HepG2 (cell line): ENCODE results near the gene CCDC88B. TPM values are rescaled to one million over a fixed set of nuclear protein-coding genes. Genes with fewer than 3 reads are reported as not detected.
A peak's percentile ranks its signal among the peaks of the same experiment; 100 is the strongest.

Experiments
- ATAC-seq: fragments of 200-7000 bp; cut with Tn5 transposase; 3 replicates; pipeline ENCODE4 v1.9.1; 2020; ENCODE audit warnings: mild to moderate bottlenecking, moderate library complexity
- BruUV-seq: library from RNA; stranded (reverse); fragments of 400-500 nt; replicated peaks from 2 replicates; lab custom pipeline; 2021; lab: Mats Ljungman, UMichigan
- CTCF ChIA-PET: fragments of 300-600 bp; formaldehyde crosslinking; extraction: SDS; loops from one replicate; lab custom pipeline; 2021; ENCODE audit warnings: low total read pairs, inconsistent platforms, low intra/inter-chr PET ratio; lab: Yijun Ruan, JAX
- POLR2A ChIA-PET: fragments of 350-600 bp; sonication (Branson Sonifier 250); formaldehyde crosslinking; loops from one replicate; lab custom pipeline; 2020; ENCODE audit warnings: antibody characterized with exemption, inconsistent platforms; lab: Yijun Ruan, JAX
- DNase-seq: peaks from one replicate; pipeline ENCODE4 v3.0.0-alpha.2; 2015; ENCODE audit warnings: low spot score
- FAIRE-seq: peaks from 3 replicates; lab custom pipeline; 2011; peaks lifted over from hg19 to GRCh38; lab: Jason Lieb, UNC
- H2AFZ ChIP-seq: one replicate; pipeline ENCODE4 v1.6.1; 2011; ENCODE audit warnings: low read length, inconsistent platforms
- H3K27ac ChIP-seq: fragments of 300-600 bp; 3 replicates; pipeline ENCODE4 v1.8.0; 2011; ENCODE audit warnings: mixed run types, mild to moderate bottlenecking, mixed read lengths, low read length, inconsistent platforms; ENCODE audit not compliant: insufficient read depth; ENCODE audit errors: extremely low read length
- H3K27me3 ChIP-seq, 2 experiments: fragments of 200-600 bp in 1 of 2; 2 replicates in 1 of 2; 3 replicates in 1 of 2; pipeline versions ENCODE4 v1.6.0 to v1.8.0; 2011; ENCODE audit warnings: low read length in 2 of 2, mild to moderate bottlenecking in 2 of 2, moderate library complexity in 2 of 2, inconsistent platforms in 1 of 2; ENCODE audit not compliant: insufficient read depth in 2 of 2, control insufficient read depth in 1 of 2
- H3K36me3 ChIP-seq, 2 experiments: fragments of 200-600 bp in 1 of 2; replicated peaks in 1 of 2; 2 replicates in 1 of 2; 3 replicates in 1 of 2; pipeline versions ENCODE4 v1.5.1 to v1.8.0; 2011; ENCODE audit warnings: low read length in 2 of 2, inconsistent platforms in 1 of 2; ENCODE audit not compliant: insufficient read depth in 2 of 2, control insufficient read depth in 1 of 2
- H3K4me1 ChIP-seq: 2 replicates; pipeline ENCODE4 v1.5.1; 2012; ENCODE audit warnings: low read length, inconsistent platforms; ENCODE audit not compliant: insufficient read depth
- H3K4me2 ChIP-seq: 2 replicates; pipeline ENCODE4 v1.6.0; 2011; ENCODE audit warnings: low read depth, low read length, inconsistent platforms
- H3K4me3 ChIP-seq, 3 experiments: fragments of 200-600 bp in 1 of 3; sonication (generic), shearing (Covaris generic) in 1 of 3; replicated peaks in 1 of 3; 2 replicates each; pipeline ENCODE4 v1.5.1; 2011 to 2016; ENCODE audit warnings: low read length in 3 of 3, inconsistent platforms in 2 of 3, low read depth in 2 of 3, mild to moderate bottlenecking in 2 of 3, control low read depth in 1 of 3, mixed read lengths in 1 of 3; ENCODE audit not compliant: insufficient read depth in 1 of 3
- H3K79me2 ChIP-seq: one replicate; pipeline ENCODE4 v1.6.1; 2011; ENCODE audit warnings: low read length, inconsistent platforms; ENCODE audit not compliant: insufficient read depth
- H3K9ac ChIP-seq: 2 replicates; pipeline ENCODE4 v1.6.0; 2011; ENCODE audit warnings: mild to moderate bottlenecking, low read depth, low read length, inconsistent platforms; ENCODE audit not compliant: insufficient read depth
- H3K9me3 ChIP-seq: 2 replicates; pipeline ENCODE4 v1.5.1; 2012; ENCODE audit warnings: mild to moderate bottlenecking, low read length
- H4K20me1 ChIP-seq: 2 replicates; pipeline ENCODE4 v1.6.0; 2011; ENCODE audit warnings: inconsistent platforms, mild to moderate bottlenecking, low read length, moderate library complexity; ENCODE audit not compliant: insufficient read depth
- DNMT3B ChIP-seq: conservative IDR thresholded peaks from 2 replicates; pipeline ENCODE4 v1.6.1; 2016; ENCODE audit warnings: missing biosample characterization, control low read depth
- FOXK1 ChIP-seq: sonication (generic); formaldehyde crosslinking; IDR thresholded peaks from 2 replicates; pipeline ENCODE4 v1.4.0; 2020; ENCODE audit warnings: low read depth, missing genetic modification reagents, borderline replicate concordance
- HES4 ChIP-seq: sonication (generic); formaldehyde crosslinking; IDR thresholded peaks from 2 replicates; pipeline ENCODE4 v1.9.0; 2021; ENCODE audit warnings: mild to moderate bottlenecking, missing genetic modification reagents, borderline replicate concordance
- PHB2 ChIP-seq: fragments of 450-650 bp; IDR thresholded peaks from 2 replicates; pipeline ENCODE4 v1.6.1; 2018; ENCODE audit not compliant: partially characterized antibody
- SMC3 ChIP-seq: IDR thresholded peaks from 2 replicates; pipeline ENCODE4 v1.6.1; 2011; ENCODE audit warnings: low read length, improper control_type of control experiment
- ZNF256 ChIP-seq: sonication (generic); formaldehyde crosslinking; conservative IDR thresholded peaks from 2 replicates; pipeline ENCODE4 v1.4.0; 2020; ENCODE audit warnings: missing genetic modification reagents
- ZNF329 ChIP-seq: sonication (generic); formaldehyde crosslinking; IDR thresholded peaks from 2 replicates; pipeline ENCODE4 v1.9.0; 2021; ENCODE audit warnings: low read depth, mild to moderate bottlenecking, missing genetic modification reagents
- ZNF572 ChIP-seq: sonication (generic); formaldehyde crosslinking; IDR thresholded peaks from 2 replicates; pipeline ENCODE4 v1.5.1; 2020; ENCODE audit warnings: mild to moderate bottlenecking, missing genetic modification reagents
- WGBS: methylation state at CpG from one replicate; pipeline ENCODE4 v1.1.6; 2017; ENCODE audit warnings: low lambda C conversion rate; 5-methylcytosine and 5-hydroxymethylcytosine counted together
- in situ Hi-C: cut with HindIII; loops from 2 replicates; pipeline ENCODE4 v1.10.0; 2017; ENCODE audit warnings: low pct_unique_long_range_greater_than_20kb; ENCODE audit not compliant: extremely low pct_ligation_motif_present
- intact Hi-C: fragments of 100-400 bp; cut with micrococcal nuclease; formaldehyde crosslinking; loops from one replicate; pipeline ENCODE4 v1.10.0; 2022; ENCODE audit not compliant: unreplicated experiment
- polyA plus RNA-seq, 8 experiments: library from polyadenylated mRNA; depleted of rRNA in 3 of 8; stranded (reverse) in 7 of 8; unstranded in 1 of 8; fragments of >200 nt; fragmentation: Illumina TruSeq in 4 of 8; extraction: Trizol in 4 of 8; gene quantifications; 2 replicates each; pipeline versions ENCODE4 v1.2.1 to v1.2.3, GENCODE V29; 2011 to 2016; ENCODE audit warnings: low read depth in 4 of 8, missing spikeins in 1 of 8, mixed read lengths in 1 of 8; ENCODE audit not compliant: insufficient read depth in 1 of 8
- total RNA-seq, 5 experiments: library from RNA; depleted of rRNA; stranded (reverse); fragments of >200 nt; fragmentation: Illumina TruSeq; extraction: Trizol; gene quantifications; 2 replicates each; pipeline ENCODE4 v1.2.3, GENCODE V29; 2016; ENCODE audit warnings: low read depth in 1 of 5
- TF ChIP-seq, protein P1 (sequence below): sonication (generic); formaldehyde crosslinking; conservative IDR thresholded peaks from 2 replicates; pipeline ENCODE4 v1.8.0; 2022; ENCODE audit warnings: low read depth, missing genetic modification reagents
- TF ChIP-seq, protein P2 (sequence below): sonication (generic); formaldehyde crosslinking; IDR thresholded peaks from 2 replicates; pipeline ENCODE4 v1.4.0; 2020; ENCODE audit warnings: missing genetic modification reagents
- TF ChIP-seq, protein P3 (sequence below): sonication (generic); formaldehyde crosslinking; IDR thresholded peaks from 2 replicates; pipeline ENCODE4 v1.8.0; 2022; ENCODE audit warnings: missing genetic modification reagents, mild to moderate bottlenecking, borderline replicate concordance

CCDC88B gene
- total and polyA plus RNA-seq, 2 of the 13 experiments (the other 11 are each of a cell fraction or from before 2014, with no cell fraction given) = 3.6 to 4.8 TPM

DNA sequence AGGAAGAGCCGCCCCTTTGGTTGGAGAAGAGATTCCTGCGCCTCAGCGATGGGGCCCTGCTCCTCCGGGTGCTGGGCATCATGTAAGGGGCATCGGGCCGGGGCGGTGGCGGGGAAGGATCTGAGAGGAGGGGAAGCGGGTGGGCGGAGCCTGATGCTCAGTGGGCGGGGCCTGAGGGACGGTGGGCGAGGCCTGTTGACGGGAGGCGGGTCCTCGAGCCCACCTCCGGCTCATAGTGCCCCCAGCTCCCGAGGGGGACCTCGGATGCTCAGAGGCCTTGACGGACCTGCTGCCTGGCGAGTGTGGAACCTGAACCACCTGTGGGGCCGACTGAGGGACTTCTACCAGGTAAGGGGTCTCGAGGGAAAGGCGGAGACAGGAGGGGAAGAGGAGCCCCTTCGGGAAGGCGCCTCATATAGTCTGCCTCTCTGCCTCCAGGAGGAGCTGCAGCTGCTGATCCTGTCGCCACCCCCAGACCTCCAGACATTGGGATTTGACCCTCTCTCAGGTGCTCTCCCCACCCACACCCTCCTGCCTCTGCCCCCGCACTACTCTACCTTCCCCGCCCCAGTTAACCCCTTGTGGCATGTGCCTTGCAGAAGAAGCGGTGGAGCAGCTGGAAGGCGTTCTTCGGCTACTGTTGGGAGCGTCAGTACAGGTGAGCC lies 799 bp downstream of the CCDC88B start (continued):
- TF ChIP-seq, protein P1, sequence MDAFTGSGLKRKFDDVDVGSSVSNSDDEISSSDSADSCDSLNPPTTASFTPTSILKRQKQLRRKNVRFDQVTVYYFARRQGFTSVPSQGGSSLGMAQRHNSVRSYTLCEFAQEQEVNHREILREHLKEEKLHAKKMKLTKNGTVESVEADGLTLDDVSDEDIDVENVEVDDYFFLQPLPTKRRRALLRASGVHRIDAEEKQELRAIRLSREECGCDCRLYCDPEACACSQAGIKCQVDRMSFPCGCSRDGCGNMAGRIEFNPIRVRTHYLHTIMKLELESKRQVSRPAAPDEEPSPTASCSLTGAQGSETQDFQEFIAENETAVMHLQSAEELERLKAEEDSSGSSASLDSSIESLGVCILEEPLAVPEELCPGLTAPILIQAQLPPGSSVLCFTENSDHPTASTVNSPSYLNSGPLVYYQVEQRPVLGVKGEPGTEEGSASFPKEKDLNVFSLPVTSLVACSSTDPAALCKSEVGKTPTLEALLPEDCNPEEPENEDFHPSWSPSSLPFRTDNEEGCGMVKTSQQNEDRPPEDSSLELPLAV (CRISPR knock-in tag) = no peak
- no peak for TF ChIP-seq SMC3
- no peak for TF ChIP-seq FOXK1 (CRISPR knock-in tag)
- no peak for TF ChIP-seq ZNF256
- no peak for TF ChIP-seq DNMT3B
- TF ChIP-seq ZNF329 = no peak
- TF ChIP-seq PHB2 = no peak
- TF ChIP-seq, protein P2, sequence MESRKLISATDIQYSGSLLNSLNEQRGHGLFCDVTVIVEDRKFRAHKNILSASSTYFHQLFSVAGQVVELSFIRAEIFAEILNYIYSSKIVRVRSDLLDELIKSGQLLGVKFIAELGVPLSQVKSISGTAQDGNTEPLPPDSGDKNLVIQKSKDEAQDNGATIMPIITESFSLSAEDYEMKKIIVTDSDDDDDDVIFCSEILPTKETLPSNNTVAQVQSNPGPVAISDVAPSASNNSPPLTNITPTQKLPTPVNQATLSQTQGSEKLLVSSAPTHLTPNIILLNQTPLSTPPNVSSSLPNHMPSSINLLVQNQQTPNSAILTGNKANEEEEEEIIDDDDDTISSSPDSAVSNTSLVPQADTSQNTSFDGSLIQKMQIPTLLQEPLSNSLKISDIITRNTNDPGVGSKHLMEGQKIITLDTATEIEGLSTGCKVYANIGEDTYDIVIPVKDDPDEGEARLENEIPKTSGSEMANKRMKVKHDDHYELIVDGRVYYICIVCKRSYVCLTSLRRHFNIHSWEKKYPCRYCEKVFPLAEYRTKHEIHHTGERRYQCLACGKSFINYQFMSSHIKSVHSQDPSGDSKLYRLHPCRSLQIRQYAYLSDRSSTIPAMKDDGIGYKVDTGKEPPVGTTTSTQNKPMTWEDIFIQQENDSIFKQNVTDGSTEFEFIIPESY (CRISPR knock-in tag) = 0 out of 2 replicates have a peak, but pooled peaks have one; percentile 60

DNA sequence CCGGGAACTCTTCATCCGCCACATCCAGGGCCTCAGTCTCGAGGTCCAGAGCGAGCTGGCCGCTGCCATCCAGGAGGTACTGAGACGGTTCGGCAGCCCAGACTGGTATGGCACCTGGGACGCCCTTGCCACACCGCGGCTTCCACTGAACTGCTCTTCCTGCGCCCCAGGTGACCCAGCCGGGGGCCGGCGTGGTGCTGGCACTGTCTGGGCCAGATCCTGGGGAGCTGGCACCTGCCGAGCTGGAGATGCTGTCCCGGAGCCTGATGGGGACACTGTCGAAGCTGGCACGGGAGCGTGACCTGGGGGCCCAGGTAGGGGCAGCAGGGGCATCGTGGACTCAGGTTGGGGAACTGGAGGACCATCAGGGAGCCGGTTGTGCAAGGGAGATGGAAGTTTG lies 1.4 kb downstream of the CCDC88B start:
- peaks cover 34% of the 10 kb centered on the region for H3K4me1 ChIP-seq
- BruUV-seq = no TSS peak
- POLR2A ChIA-PET = interaction anchor here (0.7 to 2.7 kb wide), 3 partner anchors 14 to 156 kb away, joined by 3 to 13 read pairs (median 10); partner anchors contain the start of genes PRDX5, STIP1 and TRMT112

More for the DNA sequence above, 1.4 kb downstream of the CCDC88B start:
- no peak for ATAC-seq
- no peaks in the 10 kb centered on the region for H3K36me3 ChIP-seq
- intact Hi-C loops (no loop called here), in situ Hi-C loops (no loop called here)
- H3K4me2 ChIP-seq = peak overlapping the region; percentile 55; the same call in 1 of the 2 replicates
- H3K4me3 ChIP-seq = no peak overlapping the region
- no peak overlapping the region for H2AFZ ChIP-seq
- DNase-seq = no peak
- WGBS = 71% methylated on average over 9 of the region's 21 CpGs
- CTCF ChIA-PET = interaction anchor here (1.2 kb wide), 1 partner anchor 14 kb away, joined by 3 read pairs; no protein-coding TSS in a partner anchor
- H3K9ac ChIP-seq = no peak overlapping the region
- peaks cover 3 to 43% of the 10 kb centered on the region in 2 experiments; a peak in 4 of 5 replicates for H3K27me3 ChIP-seq
- TF ChIP-seq, protein P3, sequence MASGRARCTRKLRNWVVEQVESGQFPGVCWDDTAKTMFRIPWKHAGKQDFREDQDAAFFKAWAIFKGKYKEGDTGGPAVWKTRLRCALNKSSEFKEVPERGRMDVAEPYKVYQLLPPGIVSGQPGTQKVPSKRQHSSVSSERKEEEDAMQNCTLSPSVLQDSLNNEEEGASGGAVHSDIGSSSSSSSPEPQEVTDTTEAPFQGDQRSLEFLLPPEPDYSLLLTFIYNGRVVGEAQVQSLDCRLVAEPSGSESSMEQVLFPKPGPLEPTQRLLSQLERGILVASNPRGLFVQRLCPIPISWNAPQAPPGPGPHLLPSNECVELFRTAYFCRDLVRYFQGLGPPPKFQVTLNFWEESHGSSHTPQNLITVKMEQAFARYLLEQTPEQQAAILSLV (CRISPR knock-in tag) = no peak
- TF ChIP-seq HES4 (CRISPR knock-in tag) (0 out of 2 replicates have a peak, but pooled peaks have one; percentile 7), PHB2 (no peak), ZNF572 (CRISPR knock-in tag) (no peak)
- no peaks in the 10 kb centered on the region for H4K20me1 ChIP-seq
- no peak for FAIRE-seq
- H3K79me2 ChIP-seq = no peaks in the 10 kb centered on the region
- H3K9me3 ChIP-seq = no peaks in the 10 kb centered on the region
- no peak overlapping the region for H3K27ac ChIP-seq
